A549 treated with Hydrocortisone at 1 μM for 4 hours (cell line): ENCODE results near the gene OR2H1. TPM values are rescaled to one million over a fixed set of nuclear protein-coding genes. Genes with fewer than 3 reads are reported as not detected.

Experiments used
- total RNA-seq: library from RNA; stranded (reverse); fragments of 200-300 nt; extraction: Qiagen RNA extraction; gene quantifications from 5 replicates; pipeline ENCODE4 v1.2.3, GENCODE V29; 2022

The OR2H1 gene
- total RNA-seq: not detected in 5 replicates

DNA sequence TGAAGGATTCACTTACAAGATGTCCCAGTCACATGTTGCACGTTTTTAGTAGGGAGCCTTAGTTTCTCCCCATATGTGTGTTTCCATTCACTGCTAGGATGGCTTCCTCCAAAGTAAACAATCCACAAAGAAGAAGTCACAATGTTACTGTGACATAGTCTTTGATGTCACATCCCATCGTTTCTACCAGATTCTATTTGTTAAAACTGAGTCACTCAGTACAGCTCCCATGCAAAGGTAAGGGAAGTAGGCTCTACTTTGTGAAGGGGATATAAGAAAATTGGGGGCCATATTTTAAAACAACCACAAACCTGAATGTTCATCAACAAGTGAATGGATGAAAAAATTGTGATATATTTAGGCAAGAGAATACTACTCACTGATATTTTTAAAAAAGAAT is at the start of gene OR2H1, which contains the start of gene OR11A1:
Gene OR2H1 (plus strand): TSS at position 185 of the 400 bp plus-strand sequence. CDS start 4,615 bp downstream, outside the sequence.
Gene OR11A1 (minus strand): TSS at position 101 of the 400 bp plus-strand sequence. CDS start 29,430 bp downstream, outside the sequence.

GRCh38 chr6:29414588-29414987 is 42.4 kb upstream of the OR2H1 start, which contains the start of gene OR12D1:
OR12D1 (plus strand) TSS chr6:29414928.

DNA sequence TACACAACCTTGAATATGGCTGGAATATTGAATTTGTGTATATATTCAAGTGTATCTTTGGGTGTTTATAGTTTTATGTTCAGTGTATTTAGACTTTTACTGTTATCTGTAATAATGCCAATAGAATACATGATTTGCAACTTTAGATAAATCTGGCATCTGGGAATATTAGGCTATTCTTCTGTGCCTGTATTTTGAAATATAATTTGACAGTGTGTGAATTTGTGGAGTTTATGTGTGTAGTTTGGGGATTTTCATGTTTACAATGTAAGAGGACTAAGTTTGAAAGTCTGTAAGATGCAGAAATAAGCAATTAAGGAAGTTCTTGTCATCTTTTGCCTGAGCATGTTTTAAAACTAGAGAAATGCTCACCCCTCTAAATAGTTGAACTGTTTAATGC is 17.9 kb upstream of the OR2H1 start, which contains the start of gene OR10C1:
Gene OR10C1 (plus strand): TSS at position 301 of the 400 bp plus-strand sequence. CDS start 710 bp downstream, outside the sequence.

GRCh38 chr6:29487660-29488059 is 30.7 kb downstream of the OR2H1 start, which contains the start of gene MAS1L:
MAS1L (minus strand) TSS chr6:29487956; CDS start chr6:29487902, 54 bp downstream.

Other genes with a start within 250 kb of the OR2H1 start
- not detected in 5 replicates for gene OR14J1, start 155.5 kb upstream of the OR2H1 start, total RNA-seq
- not detected in 5 replicates for gene OR5V1, start 88.3 kb upstream of the OR2H1 start, total RNA-seq
- not detected in 5 replicates for gene OR12D3, start 81.9 kb upstream of the OR2H1 start, total RNA-seq
- not detected in 5 replicates for gene OR12D2, start 61.5 kb upstream of the OR2H1 start, total RNA-seq
- gene OR12D1, start 42.2 kb upstream of the OR2H1 start, total RNA-seq: not detected in 5 replicates
- not detected in 5 replicates for gene OR10C1, start 17.8 kb upstream of the OR2H1 start, total RNA-seq
- gene OR11A1, start 84 bp upstream of the OR2H1 start, total RNA-seq: not detected in 5 replicates
- gene MAS1L, start 30.8 kb downstream of the OR2H1 start, total RNA-seq: not detected in 5 replicates
- gene UBD, start 102.6 kb downstream of the OR2H1 start, total RNA-seq: 0.31 to 0.97 TPM (median 0.61 TPM) in 5 replicates
- gene OR2H2, start 128.0 kb downstream of the OR2H1 start, total RNA-seq: not detected in 5 replicates
- gene GABBR1, start 176.0 kb downstream of the OR2H1 start, total RNA-seq: 3.7 to 5.8 TPM (median 4.8 TPM) in 5 replicates
- not detected in 5 replicates for gene MOG, start 199.9 kb downstream of the OR2H1 start, total RNA-seq
- gene ZFP57, start 224.0 kb downstream of the OR2H1 start, total RNA-seq: not detected in 5 replicates